ENCODE data around the gene CYP26B1.

Gene CYP26B1

GRCh38 chr2:72082887-72083286 lies 64.8 kb downstream of the CYP26B1 start:
- Histone ChIP-seq H3K27me3 (ENCODE audit: insufficient read depth, low read length) (no peaks in the 10 kb centered on the region), H4K20me1 (ENCODE audit: insufficient read depth, low read length) (no peaks in the 10 kb centered on the region), H3K9me2 (ENCODE audit: low read depth, low read length) (no peaks in the 10 kb centered on the region), H3K79me2 (ENCODE audit: insufficient read depth, low read length) (no peaks in the 10 kb centered on the region), H3K4me1 (ENCODE audit: insufficient read depth, low read length, severe bottlenecking) (no peaks in the 10 kb centered on the region), H3K9ac (ENCODE audit: low read length) (no peak overlapping the region), H3K27ac (ENCODE audit: low read depth, low read length, poor library complexity, severe bottlenecking) (no peak overlapping the region), H3K4me3 (ENCODE audit: low read depth, low read length, poor library complexity, severe bottlenecking) (no peak overlapping the region), H3F3A (ENCODE audit: insufficient read depth, low read length) (no peaks in the 10 kb centered on the region), H3K4me2 (ENCODE audit: low read length) (no peak overlapping the region), H3K36me3 (ENCODE audit: insufficient read depth, low read length) (no peaks in the 10 kb centered on the region), H2AFZ (ENCODE audit: low read length) (no peak overlapping the region), H3K9me3 (ENCODE audit: low read length) (no peaks in the 10 kb centered on the region)
- no peak for TF ChIP-seq EZH2 (IDR thresholded peaks at IDR 0.05; ENCODE audit: borderline replicate concordance, low read length)
- TF ChIP-seq CTCF (IDR thresholded peaks at IDR 0.05; ENCODE audit: low read length) = no peak

GRCh38 chr2:72082021-72082601 lies 65.6 kb downstream of the CYP26B1 start:
- H2AFZ ChIP-seq (ENCODE audit: low read length) = no peak overlapping the region
- H4K20me1 ChIP-seq (ENCODE audit: insufficient read depth, low read length) = no peaks in the 10 kb centered on the region
- no peak for TF ChIP-seq EZH2 (IDR thresholded peaks at IDR 0.05; ENCODE audit: borderline replicate concordance, low read length)
- no peak for TF ChIP-seq CTCF (IDR thresholded peaks at IDR 0.05; ENCODE audit: low read length)
- H3K27ac ChIP-seq (ENCODE audit: low read depth, low read length, poor library complexity, severe bottlenecking) = no peak overlapping the region
- no peak overlapping the region for H3K9ac ChIP-seq (ENCODE audit: low read length)
- no peaks in the 10 kb centered on the region for H3K36me3 ChIP-seq (ENCODE audit: insufficient read depth, low read length)
- no peaks in the 10 kb centered on the region for H3K79me2 ChIP-seq (ENCODE audit: insufficient read depth, low read length)
- no peak overlapping the region for H3K4me3 ChIP-seq (ENCODE audit: low read depth, low read length, poor library complexity, severe bottlenecking)
- no peaks in the 10 kb centered on the region for H3K4me1 ChIP-seq (ENCODE audit: insufficient read depth, low read length, severe bottlenecking)
- H3K27me3 ChIP-seq (ENCODE audit: insufficient read depth, low read length) = no peaks in the 10 kb centered on the region
- H3K9me2 ChIP-seq (ENCODE audit: low read depth, low read length) = no peaks in the 10 kb centered on the region
- H3K9me3 ChIP-seq (ENCODE audit: low read length) = no peaks in the 10 kb centered on the region
- no peaks in the 10 kb centered on the region for H3F3A ChIP-seq (ENCODE audit: insufficient read depth, low read length)
- H3K4me2 ChIP-seq (ENCODE audit: low read length) = no peak overlapping the region

GRCh38 chr2:72081451-72081850 lies 66.2 kb downstream of the CYP26B1 start:
- Histone ChIP-seq H3K79me2 (ENCODE audit: insufficient read depth, low read length) (no peaks in the 10 kb centered on the region), H3K27ac (ENCODE audit: low read depth, low read length, poor library complexity, severe bottlenecking) (no peak overlapping the region), H3K4me3 (ENCODE audit: low read depth, low read length, poor library complexity, severe bottlenecking) (no peak overlapping the region), H3K9me2 (ENCODE audit: low read depth, low read length) (no peaks in the 10 kb centered on the region), H2AFZ (ENCODE audit: low read length) (no peak overlapping the region), H3K36me3 (ENCODE audit: insufficient read depth, low read length) (no peaks in the 10 kb centered on the region), H3K4me1 (ENCODE audit: insufficient read depth, low read length, severe bottlenecking) (no peaks in the 10 kb centered on the region), H3K27me3 (ENCODE audit: insufficient read depth, low read length) (no peaks in the 10 kb centered on the region), H3K4me2 (ENCODE audit: low read length) (no peak overlapping the region), H4K20me1 (ENCODE audit: insufficient read depth, low read length) (no peaks in the 10 kb centered on the region), H3K9me3 (ENCODE audit: low read length) (no peaks in the 10 kb centered on the region), H3K9ac (ENCODE audit: low read length) (no peak overlapping the region), H3F3A (ENCODE audit: insufficient read depth, low read length) (no peaks in the 10 kb centered on the region)
- no peak for TF ChIP-seq CTCF (IDR thresholded peaks at IDR 0.05; ENCODE audit: low read length)
- no peak for TF ChIP-seq EZH2 (IDR thresholded peaks at IDR 0.05; ENCODE audit: borderline replicate concordance, low read length)

All from OCI-LY1 (cell line).